A549 treated with RU486 at 1 μM for 4 hours (cell line): Measurements from ENCODE around the gene MRPL17. TPM values are rescaled to one million over a fixed set of nuclear protein-coding genes. Genes with fewer than 3 reads are reported as not detected.

Source experiments
- total RNA-seq: library from RNA; stranded (reverse); fragments of 200-300 nt; extraction: Qiagen RNA extraction; gene quantifications from 5 replicates; pipeline ENCODE4 v1.2.3, GENCODE V29; 2022; ENCODE audit warnings: low read depth

The MRPL17 gene
- total RNA-seq = 84.4 to 132 TPM (median 104 TPM) in 5 replicates

GRCh38 chr11:6682936-6683861 lies at the start of gene MRPL17:
MRPL17 (minus strand) TSS chr11:6683340; CDS start chr11:6683296, 44 bp downstream.

GRCh38 chr11:6655790-6656583 lies 27.2 kb downstream of the MRPL17 start, which contains the start of gene DCHS1:
DCHS1 (minus strand) TSS chr11:6655809; CDS start chr11:6641613, 14,196 bp downstream.

Other genes starting within 250 kb of the MRPL17 start
- 0.32 to 0.75 TPM (median 0.62 TPM) in 5 replicates for gene HPX, start 242.4 kb downstream of the MRPL17 start, total RNA-seq
- 12.5 to 20.1 TPM (median 16.0 TPM) in 5 replicates for gene TRIM3, start 209.4 kb downstream of the MRPL17 start, total RNA-seq
- gene ARFIP2, start 202.0 kb downstream of the MRPL17 start, total RNA-seq = 54.3 to 58.6 TPM (median 55.5 TPM) in 5 replicates
- 26.4 to 35.8 TPM (median 32.4 TPM) in 5 replicates for gene TIMM10B, start 201.8 kb downstream of the MRPL17 start, total RNA-seq
- gene DNHD1, start 186.1 kb downstream of the MRPL17 start, total RNA-seq = 2.1 to 3.5 TPM (median 2.8 TPM) in 5 replicates
- gene RRP8, start 79.7 kb downstream of the MRPL17 start, total RNA-seq = 23.3 to 40.5 TPM (median 29.7 TPM) in 5 replicates
- 107 to 127 TPM (median 118 TPM) in 5 replicates for gene ILK, start 79.6 kb downstream of the MRPL17 start, total RNA-seq
- gene TAF10, start 71.1 kb downstream of the MRPL17 start, total RNA-seq = 178 to 317 TPM (median 217 TPM) in 5 replicates
- gene TPP1, start 63.9 kb downstream of the MRPL17 start, total RNA-seq = 38.3 to 47.3 TPM (median 43.0 TPM) in 5 replicates
- gene DCHS1, start 27.5 kb downstream of the MRPL17 start, total RNA-seq = 0.07 to 0.12 TPM (median 0.09 TPM) in 5 replicates
- not detected in 5 replicates for gene OR2AG2, start 88.6 kb upstream of the MRPL17 start, total RNA-seq
- not detected in 5 replicates for gene OR2AG1, start 99.7 kb upstream of the MRPL17 start, total RNA-seq
- not detected in 5 replicates for gene OR6A2, start 116.3 kb upstream of the MRPL17 start, total RNA-seq
- gene OR10A5, start 162.3 kb upstream of the MRPL17 start, total RNA-seq = not detected in 5 replicates
- gene OR10A2, start 179.7 kb upstream of the MRPL17 start, total RNA-seq = not detected in 5 replicates
- gene OR10A4, start 193.3 kb upstream of the MRPL17 start, total RNA-seq = not detected in 5 replicates
- gene OR2D2, start 209.2 kb upstream of the MRPL17 start, total RNA-seq = not detected in 5 replicates
- not detected in 5 replicates for gene OR2D3, start 237.7 kb upstream of the MRPL17 start, total RNA-seq
- 1.1 to 1.5 TPM (median 1.2 TPM) in 5 replicates for gene ZNF215, start 243.1 kb upstream of the MRPL17 start, total RNA-seq